ENCODE data around the gene SYNDIG1. TPM values are rescaled to one million over a fixed set of nuclear protein-coding genes. Genes with fewer than 3 reads are reported as not detected.

The SYNDIG1 gene
- total RNA-seq, 2 experiments from 2014 or later, result not detected

GRCh38 chr20:24493181-24493580, 23.8 kb downstream of the SYNDIG1 start:
- no peaks in the 10 kb centered on the region for H3K9me2 ChIP-seq (ENCODE audit: insufficient read depth, low read length)
- H3K79me2 ChIP-seq (ENCODE audit: insufficient read depth, low read depth, low read length), result no peaks in the 10 kb centered on the region
- BruUV-seq (replicated peaks), result no TSS peak
- no peak overlapping the region for H3K4me3 ChIP-seq (ENCODE audit: low read depth, low read length, poor library complexity, severe bottlenecking)
- H3K9me3 ChIP-seq (ENCODE audit: low read length), result no peaks in the 10 kb centered on the region
- H2AFZ ChIP-seq (ENCODE audit: low read length), result no peak overlapping the region
- no peaks in the 10 kb centered on the region for H3K36me3 ChIP-seq (ENCODE audit: insufficient read depth, low read length)
- TF ChIP-seq CTCF (conservative IDR thresholded peaks at IDR 0.05; ENCODE audit: low read length) (no peak), EZH2phosphoT487 (IDR thresholded peaks at IDR 0.05; ENCODE audit: borderline replicate concordance, low read depth, low read length) (no peak)
- no peaks in the 10 kb centered on the region for H4K20me1 ChIP-seq (ENCODE audit: insufficient read depth, low read length)
- ChIA-PET CTCF (ENCODE audit: unreplicated experiment) (no interaction called here), POLR2A (no interaction called here)
- H3K4me1 ChIP-seq (ENCODE audit: insufficient read depth, low read length, poor library complexity, severe bottlenecking), result no peaks in the 10 kb centered on the region
- DNase-seq (ENCODE audit: low spot score), result no peak
- no peak overlapping the region for H3K27ac ChIP-seq (ENCODE audit: low read depth, low read length, poor library complexity, severe bottlenecking)
- no peak overlapping the region for H3K4me2 ChIP-seq (ENCODE audit: low read length)
- intact Hi-C loops (cut with micrococcal nuclease; ENCODE audit: unreplicated experiment), result no loop called here

- Histone ChIP-seq H3K4me1 (ENCODE audit: insufficient read depth, low read length, poor library complexity, severe bottlenecking) (no peaks in the 10 kb centered on the region), H4K20me1 (ENCODE audit: insufficient read depth, low read length) (no peaks in the 10 kb centered on the region), H2AFZ (ENCODE audit: low read length) (no peak overlapping the region), H3K4me3 (ENCODE audit: low read depth, low read length, poor library complexity, severe bottlenecking) (no peak overlapping the region), H3K79me2 (ENCODE audit: insufficient read depth, low read depth, low read length) (no peaks in the 10 kb centered on the region), H3K9me3 (ENCODE audit: low read length) (no peaks in the 10 kb centered on the region), H3K36me3 (ENCODE audit: insufficient read depth, low read length) (no peaks in the 10 kb centered on the region), H3K27ac (ENCODE audit: low read depth, low read length, poor library complexity, severe bottlenecking) (no peak overlapping the region), H3K4me2 (ENCODE audit: low read length) (no peak overlapping the region), H3K9me2 (ENCODE audit: insufficient read depth, low read length) (no peaks in the 10 kb centered on the region)
- intact Hi-C loops (cut with micrococcal nuclease; ENCODE audit: unreplicated experiment), result no loop called here
- ChIA-PET POLR2A (no interaction called here), CTCF (ENCODE audit: unreplicated experiment) (no interaction called here)
- BruUV-seq (replicated peaks), result no TSS peak
- TF ChIP-seq EZH2phosphoT487 (IDR thresholded peaks at IDR 0.05; ENCODE audit: borderline replicate concordance, low read depth, low read length) (no peak), CTCF (conservative IDR thresholded peaks at IDR 0.05; ENCODE audit: low read length) (no peak)
- DNase-seq (ENCODE audit: low spot score), result no peak
Measured at GRCh38 chr20:24493661-24494459, 24.4 kb downstream of the SYNDIG1 start.

- no peak overlapping the region for H3K4me3 ChIP-seq (ENCODE audit: low read depth, low read length, poor library complexity, severe bottlenecking)
- TF ChIP-seq EZH2phosphoT487 (IDR thresholded peaks at IDR 0.05; ENCODE audit: borderline replicate concordance, low read depth, low read length) (no peak), CTCF (conservative IDR thresholded peaks at IDR 0.05; ENCODE audit: low read length) (no peak)
- H4K20me1 ChIP-seq (ENCODE audit: insufficient read depth, low read length), result no peaks in the 10 kb centered on the region
- ChIA-PET CTCF (ENCODE audit: unreplicated experiment) (no interaction called here), POLR2A (no interaction called here)
- no peak overlapping the region for H2AFZ ChIP-seq (ENCODE audit: low read length)
- no peaks in the 10 kb centered on the region for H3K9me2 ChIP-seq (ENCODE audit: insufficient read depth, low read length)
- DNase-seq (ENCODE audit: low spot score), result no peak
- no peaks in the 10 kb centered on the region for H3K9me3 ChIP-seq (ENCODE audit: low read length)
- no peak overlapping the region for H3K27ac ChIP-seq (ENCODE audit: low read depth, low read length, poor library complexity, severe bottlenecking)
- no peak overlapping the region for H3K4me2 ChIP-seq (ENCODE audit: low read length)
- no peaks in the 10 kb centered on the region for H3K79me2 ChIP-seq (ENCODE audit: insufficient read depth, low read depth, low read length)
- intact Hi-C loops (cut with micrococcal nuclease; ENCODE audit: unreplicated experiment), result no loop called here
- no peaks in the 10 kb centered on the region for H3K4me1 ChIP-seq (ENCODE audit: insufficient read depth, low read length, poor library complexity, severe bottlenecking)
- no TSS peak for BruUV-seq (replicated peaks)
- no peaks in the 10 kb centered on the region for H3K36me3 ChIP-seq (ENCODE audit: insufficient read depth, low read length)
Measured at GRCh38 chr20:24494460-24494920, 25.1 kb downstream of the SYNDIG1 start.
